ENCODE data around the gene SLC22A23.

Gene SLC22A23

GRCh38 chr6:3412779-3413500 is 43.9 kb downstream of the SLC22A23 start:
- ATAC-seq (ENCODE audit: insufficient read depth, low read depth) (no peak), DNase-seq (no peak)
- H3K4me2 ChIP-seq (ENCODE audit: insufficient read depth, low read length): no peak overlapping the region
- H4K20me1 ChIP-seq (ENCODE audit: insufficient read depth, low read length): no peaks in the 10 kb centered on the region
- no peak overlapping the region for H3K27ac ChIP-seq (ENCODE audit: low read length)
- no peaks in the 10 kb centered on the region for H3K79me2 ChIP-seq (ENCODE audit: insufficient read depth, low read length)
- H2AFZ ChIP-seq (ENCODE audit: low read depth, low read length): no peak overlapping the region
- no peaks in the 10 kb centered on the region for H3K9me3 ChIP-seq (ENCODE audit: insufficient read depth, low read length, severe bottlenecking)
- H3K9ac ChIP-seq (ENCODE audit: low read depth, low read length): no peak overlapping the region
- no peaks in the 10 kb centered on the region for H3K4me1 ChIP-seq (ENCODE audit: insufficient read depth, low read length)
- no peak overlapping the region for H3K4me3 ChIP-seq (ENCODE audit: low read depth in 1 of 2, low read length in 2 of 2)
- no peaks in the 10 kb centered on the region for H3K36me3 ChIP-seq (ENCODE audit: insufficient read depth, low read length)
- H3K27me3 ChIP-seq (ENCODE audit: insufficient read depth, low read length, poor library complexity): peaks cover 4% of the 10 kb centered on the region
- no peak for TF ChIP-seq EZH2 (IDR thresholded peaks at IDR 0.05; ENCODE audit: borderline replicate concordance, low read depth, low read length, severe bottlenecking)
- TF ChIP-seq CTCF (IDR thresholded peaks at IDR 0.05; ENCODE audit: borderline replicate concordance, extremely low read depth, low read length, poor library complexity, severe bottlenecking): no peak

- Histone ChIP-seq H3K9ac (ENCODE audit: low read depth, low read length) (no peak overlapping the region), H3K79me2 (ENCODE audit: insufficient read depth, low read length) (no peaks in the 10 kb centered on the region), H3K4me3 (ENCODE audit: low read depth in 1 of 2, low read length in 2 of 2) (no peak overlapping the region), H2AFZ (ENCODE audit: low read depth, low read length) (no peak overlapping the region), H3K9me3 (ENCODE audit: insufficient read depth, low read length, severe bottlenecking) (no peaks in the 10 kb centered on the region), H3K27me3 (ENCODE audit: insufficient read depth, low read length, poor library complexity) (peaks cover 4% of the 10 kb centered on the region), H3K4me2 (ENCODE audit: insufficient read depth, low read length) (no peak overlapping the region), H3K36me3 (ENCODE audit: insufficient read depth, low read length) (no peaks in the 10 kb centered on the region), H3K4me1 (ENCODE audit: insufficient read depth, low read length) (no peaks in the 10 kb centered on the region), H4K20me1 (ENCODE audit: insufficient read depth, low read length) (no peaks in the 10 kb centered on the region), H3K27ac (ENCODE audit: low read length) (no peak overlapping the region)
- TF ChIP-seq CTCF (IDR thresholded peaks at IDR 0.05; ENCODE audit: borderline replicate concordance, extremely low read depth, low read length, poor library complexity, severe bottlenecking): no peak
- no peak for TF ChIP-seq EZH2 (IDR thresholded peaks at IDR 0.05; ENCODE audit: borderline replicate concordance, low read depth, low read length, severe bottlenecking)
- ATAC-seq (ENCODE audit: insufficient read depth, low read depth) (no peak), DNase-seq (no peak)
Observed at GRCh38 chr6:3411967-3412778, 44.7 kb downstream of the SLC22A23 start.

DNA sequence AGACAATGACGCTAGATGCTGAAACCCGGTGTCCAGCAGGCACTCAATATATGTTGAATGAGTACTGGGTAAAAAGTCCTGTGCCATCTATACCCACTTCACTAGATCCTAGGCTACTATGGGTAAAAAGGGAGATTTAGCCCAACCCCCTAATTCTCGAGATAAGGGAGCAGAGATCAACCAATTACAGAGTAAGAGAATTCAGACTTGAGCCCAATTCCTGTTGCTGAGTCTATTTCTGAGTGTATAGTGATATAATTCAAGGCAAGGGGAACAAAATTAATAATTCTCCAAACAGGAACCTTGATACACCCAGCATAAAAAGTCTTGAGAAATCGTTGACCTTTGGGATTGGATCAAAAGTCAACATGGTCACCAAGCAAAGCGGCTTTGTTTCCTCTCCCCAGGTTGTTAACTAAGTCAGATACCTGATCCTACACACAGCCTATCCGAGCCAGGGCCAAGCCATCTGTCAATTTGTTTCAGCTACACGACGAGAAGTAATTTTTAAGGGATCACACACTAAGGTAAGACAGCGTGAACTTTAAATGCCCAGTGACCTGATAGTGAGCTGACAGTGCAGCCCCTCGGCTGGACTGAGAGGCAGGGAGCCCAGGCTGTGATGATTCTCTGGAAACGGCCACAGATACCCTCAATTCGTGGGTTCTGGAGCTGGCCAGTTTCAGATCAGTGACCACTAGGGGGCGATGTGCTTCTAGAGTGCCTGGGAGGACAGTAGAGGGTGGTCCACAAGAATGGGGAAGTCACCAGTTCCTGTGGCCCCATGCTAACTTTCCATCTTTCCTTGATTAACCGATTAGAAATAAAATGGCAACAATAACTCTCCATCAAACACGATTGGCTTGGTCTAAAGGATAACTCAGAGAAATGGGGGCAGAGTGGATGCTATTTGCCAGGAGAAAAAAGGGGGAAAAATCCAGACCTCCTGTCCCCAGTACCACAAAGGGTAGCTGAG is 46.2 kb downstream of the SLC22A23 start:
- Histone ChIP-seq H3K4me3 (ENCODE audit: low read depth in 1 of 2, low read length in 2 of 2) (no peak overlapping the region), H4K20me1 (ENCODE audit: insufficient read depth, low read length) (no peaks in the 10 kb centered on the region), H3K27ac (ENCODE audit: low read length) (no peak overlapping the region), H3K9ac (ENCODE audit: low read depth, low read length) (no peak overlapping the region), H2AFZ (ENCODE audit: low read depth, low read length) (no peak overlapping the region), H3K4me1 (ENCODE audit: insufficient read depth, low read length) (no peaks in the 10 kb centered on the region), H3K27me3 (ENCODE audit: insufficient read depth, low read length, poor library complexity) (peaks cover 11% of the 10 kb centered on the region), H3K4me2 (ENCODE audit: insufficient read depth, low read length) (no peak overlapping the region), H3K9me3 (ENCODE audit: insufficient read depth, low read length, severe bottlenecking) (no peaks in the 10 kb centered on the region), H3K36me3 (ENCODE audit: insufficient read depth, low read length) (no peaks in the 10 kb centered on the region), H3K79me2 (ENCODE audit: insufficient read depth, low read length) (no peaks in the 10 kb centered on the region)
- DNase-seq (peak; percentile 59), ATAC-seq (ENCODE audit: insufficient read depth, low read depth) (peak; percentile 76)
- TF ChIP-seq EZH2 (IDR thresholded peaks at IDR 0.05; ENCODE audit: borderline replicate concordance, low read depth, low read length, severe bottlenecking): no peak
- peak; percentile 79 for TF ChIP-seq CTCF (IDR thresholded peaks at IDR 0.05; ENCODE audit: borderline replicate concordance, extremely low read depth, low read length, poor library complexity, severe bottlenecking)

Data from DND-41 (cell line).